Lung microvascular endothelial cell (primary cell): ENCODE data around the gene KLHL8. TPM values are rescaled to one million over a fixed set of nuclear protein-coding genes. Genes with fewer than 3 reads are reported as not detected.

Experiments
- DNase-seq, 2 donors: peaks; one replicate each; pipeline versions ENCODE4 v3.0.0 to v3.0.0-alpha.2; 2010; ENCODE audit warnings: low read depth in 2 of 2
- total RNA-seq: library from RNA; depleted of rRNA; stranded (reverse); fragments of >200 nt; gene quantifications from 2 replicates; pipeline ENCODE4 v1.2.1, GENCODE V29; 2014

The KLHL8 gene
- total RNA-seq, result 6.3 and 7.9 TPM in 2 replicates

- peak; percentile 88 for DNase-seq
Observed at GRCh38 chr4:87220094-87220822, at the start of gene KLHL8. Gene KLHL8 (minus strand): TSS chr4:87220618. CDS start chr4:87195539, 25,079 bp downstream.

DNA sequence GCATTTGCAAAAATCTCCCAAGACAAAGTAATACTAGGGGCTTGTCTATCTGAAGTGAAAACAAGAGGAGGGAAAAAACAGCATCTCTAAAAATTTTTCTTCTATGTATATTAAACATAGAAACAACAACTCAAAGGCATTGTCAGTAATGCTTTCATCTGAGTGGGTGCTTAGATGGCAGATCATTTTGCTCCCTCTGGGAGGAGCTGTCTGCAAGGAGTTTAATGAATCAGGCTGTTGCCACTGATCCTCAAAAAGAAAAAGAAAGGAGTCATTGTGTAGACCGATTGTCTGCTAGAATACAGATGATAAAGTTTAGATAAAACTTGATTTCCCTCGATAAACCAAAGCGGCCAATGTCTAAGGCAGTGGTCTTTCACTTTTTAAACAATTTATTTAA lies 49.7 kb upstream of the KLHL8 start:
- DNase-seq, result peak; percentile 47 to 51

- no peak for DNase-seq
Observed at GRCh38 chr4:87268411-87268810, 48.0 kb upstream of the KLHL8 start.

- DNase-seq, result no peak
Observed at GRCh38 chr4:87266986-87267385, 46.6 kb upstream of the KLHL8 start.

DNA sequence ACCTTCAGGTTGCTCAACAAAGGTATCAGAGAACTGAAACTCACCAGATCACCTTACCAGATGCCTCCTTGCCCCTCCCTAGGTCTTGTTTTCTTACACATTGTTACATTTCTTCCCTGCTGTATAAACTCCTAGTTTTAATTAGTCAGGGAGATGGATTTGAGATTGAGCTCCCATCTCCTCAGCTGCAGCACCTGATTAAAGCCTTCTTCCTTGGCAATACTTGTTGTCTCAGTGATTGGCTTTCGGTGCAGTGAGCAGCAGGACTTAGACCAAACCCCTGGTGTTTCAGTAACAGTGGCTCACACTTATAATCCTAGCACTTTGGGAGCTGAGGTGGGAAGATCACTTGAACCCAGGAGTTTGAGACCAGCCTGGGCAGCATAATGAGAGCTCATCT lies 42.5 kb upstream of the KLHL8 start:
- no peak for DNase-seq

DNA sequence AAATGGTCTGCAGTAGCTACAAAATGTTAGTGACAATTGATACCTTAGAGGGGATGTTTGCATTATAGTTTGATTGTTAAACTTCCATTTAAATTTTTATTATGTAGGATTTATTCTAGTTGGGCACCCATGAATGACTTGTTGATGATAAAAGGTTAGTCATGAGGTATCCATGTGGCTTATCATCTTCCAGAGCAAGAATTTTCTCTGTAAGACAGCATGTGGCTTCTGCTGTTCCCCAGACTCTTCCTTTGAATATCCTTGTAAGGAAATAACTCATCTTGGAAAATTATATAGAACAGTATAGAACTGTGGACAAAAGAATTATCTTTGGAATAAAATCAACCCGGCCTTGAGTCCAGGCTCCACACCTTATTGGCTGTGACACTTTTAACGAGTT lies 40.1 kb upstream of the KLHL8 start:
- DNase-seq, result no peak

DNA sequence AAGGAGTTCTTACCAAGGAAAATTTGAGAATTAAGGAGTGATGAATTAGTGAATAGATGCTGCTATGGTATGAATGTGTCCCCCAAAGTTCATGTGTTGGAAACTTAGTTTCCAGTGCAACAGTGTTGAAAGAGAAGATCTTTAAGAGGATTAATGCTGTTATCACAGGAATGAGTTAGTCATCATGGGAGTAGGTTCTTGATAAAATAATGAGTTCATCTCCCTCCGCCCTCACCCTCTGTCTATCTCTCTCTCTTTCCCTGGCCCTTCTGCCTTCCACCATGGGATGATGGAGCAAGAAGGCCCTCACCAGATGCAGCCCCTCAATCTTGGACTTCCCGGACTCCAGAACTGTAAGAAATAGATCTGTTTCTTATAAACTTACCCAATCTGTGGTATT lies 38.3 kb upstream of the KLHL8 start:
- no peak for DNase-seq

GRCh38 chr4:87257523-87257922 lies 37.1 kb upstream of the KLHL8 start:
- DNase-seq, result no peak

- DNase-seq, result no peak
Observed at GRCh38 chr4:87255755-87256154, 35.3 kb upstream of the KLHL8 start.

- peak in 1 of 2 donors; percentile 53 for DNase-seq
Observed at GRCh38 chr4:87251106-87251505, 30.7 kb upstream of the KLHL8 start.

- no peak for DNase-seq
Observed at GRCh38 chr4:87250294-87250693, 29.9 kb upstream of the KLHL8 start.

DNA sequence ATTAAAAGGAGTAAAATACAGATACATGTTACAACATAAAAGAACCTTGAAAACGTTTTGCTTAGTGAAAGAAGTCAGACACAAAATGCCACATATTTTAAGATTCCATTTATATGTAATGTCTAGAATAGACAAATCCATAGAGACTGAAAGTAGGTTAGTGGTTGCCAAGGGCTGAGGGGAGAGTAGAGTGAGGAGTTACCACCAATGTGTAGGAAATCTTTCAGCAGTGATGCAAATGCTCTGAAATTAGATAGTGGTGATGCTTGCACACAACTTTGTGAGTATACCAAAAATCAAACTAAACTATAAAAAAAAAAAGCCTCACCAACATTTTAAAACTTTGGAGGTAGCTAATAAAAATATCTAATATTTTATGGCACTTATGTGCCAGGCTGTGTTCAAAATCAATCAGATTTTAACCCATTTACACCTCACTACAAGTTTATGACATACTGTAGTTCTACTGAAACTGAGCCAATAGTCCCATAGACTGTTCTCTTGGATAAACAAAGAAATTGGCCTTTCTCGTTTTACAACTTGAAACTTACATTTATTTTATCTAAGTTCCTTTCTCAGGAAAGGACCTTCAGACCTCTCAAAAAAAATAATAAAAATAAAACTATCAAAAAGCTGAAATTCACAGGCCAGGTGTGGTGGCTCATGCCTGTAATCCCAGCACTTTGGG lies 29.1 kb upstream of the KLHL8 start:
- no peak for DNase-seq

DNA sequence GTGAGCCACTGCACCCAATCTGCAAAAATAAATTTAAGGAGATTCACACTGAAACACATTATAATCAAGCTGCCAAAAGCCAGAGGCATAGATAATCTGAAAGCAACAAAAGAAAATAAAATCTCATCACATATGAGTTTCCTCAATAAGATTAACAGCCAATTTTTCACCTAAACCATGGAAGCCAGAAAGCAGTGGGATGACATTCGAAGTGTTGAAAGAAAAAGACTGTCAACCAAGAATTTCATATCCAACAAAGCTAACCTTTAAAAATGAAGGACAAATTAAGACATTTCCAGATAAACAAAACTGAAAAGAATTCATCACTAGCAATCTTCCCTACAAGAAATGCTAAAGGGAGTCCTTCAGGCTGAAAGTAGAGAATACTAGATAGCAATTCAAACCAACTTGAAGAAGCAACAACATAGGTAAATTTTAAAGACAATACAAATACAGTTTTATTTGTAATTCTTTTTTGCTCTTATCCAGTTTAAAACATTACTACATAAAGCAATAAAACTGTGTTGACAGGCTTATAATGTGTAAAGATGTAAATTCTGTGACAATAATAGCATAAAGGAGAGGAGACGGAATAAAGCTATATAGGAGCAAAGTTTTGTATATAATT lies 23.1 kb upstream of the KLHL8 start:
- DNase-seq, result no peak

- DNase-seq, result no peak
Observed at GRCh38 chr4:87241336-87241735, 20.9 kb upstream of the KLHL8 start.

DNA sequence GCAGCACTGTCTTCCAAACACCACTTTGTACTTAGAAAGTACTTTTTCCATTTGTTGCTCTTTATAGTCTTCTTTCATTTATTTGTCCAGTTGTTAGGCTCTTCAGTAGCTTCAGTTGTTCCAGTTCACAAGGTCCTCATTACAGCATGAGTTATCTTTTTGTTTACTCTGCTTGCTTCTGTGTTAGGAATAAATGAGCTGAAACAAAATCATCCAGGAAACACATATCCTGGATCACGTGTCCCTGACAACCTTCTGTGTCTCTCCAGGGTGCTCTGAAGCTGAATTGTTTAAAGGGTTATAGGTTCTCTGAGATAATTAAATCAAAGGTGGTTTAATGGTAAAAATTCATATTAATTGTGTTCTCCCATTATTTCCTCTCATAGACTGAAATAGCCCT lies 19.9 kb upstream of the KLHL8 start:
- DNase-seq, result peak; percentile 10 to 42

DNA sequence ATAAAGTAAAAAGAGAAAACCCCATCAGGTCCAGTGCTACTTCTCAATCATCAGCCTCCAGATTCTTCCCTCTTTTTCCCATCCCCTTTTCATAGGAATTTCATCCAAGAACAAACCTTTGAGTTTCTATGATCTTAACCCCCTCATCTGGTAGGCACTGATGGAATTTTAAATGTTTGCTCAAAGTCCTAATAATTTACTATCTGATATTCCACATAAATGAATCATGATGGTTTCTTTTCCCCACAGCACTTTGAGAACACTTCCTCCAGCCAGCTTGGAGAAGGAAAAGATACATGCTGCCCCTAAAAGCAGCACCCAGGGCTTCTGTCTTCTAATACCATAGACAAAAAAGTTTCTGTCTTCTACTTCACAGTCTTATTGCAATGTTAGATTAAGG lies 19.4 kb upstream of the KLHL8 start:
- DNase-seq, result no peak

DNA sequence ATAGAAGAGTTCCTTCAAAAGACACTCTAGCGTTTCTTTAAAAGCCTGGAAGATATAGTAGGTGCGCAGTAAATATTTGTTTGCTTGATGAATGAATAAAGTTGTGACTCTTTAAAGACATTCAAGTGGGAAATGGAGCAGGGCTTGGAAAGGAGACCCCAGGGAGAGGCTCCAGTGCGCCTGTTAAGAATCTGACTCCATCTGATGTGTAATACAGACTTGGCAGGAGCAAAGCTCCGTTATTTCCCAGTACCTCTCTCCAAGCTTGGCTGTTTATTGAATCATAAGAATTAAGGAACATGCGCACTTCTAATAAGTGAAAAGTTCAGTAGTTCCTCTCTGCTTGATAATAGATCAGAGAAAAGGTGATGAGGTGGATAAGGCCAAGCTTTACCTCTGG lies 18.8 kb upstream of the KLHL8 start:
- DNase-seq, result no peak

DNA sequence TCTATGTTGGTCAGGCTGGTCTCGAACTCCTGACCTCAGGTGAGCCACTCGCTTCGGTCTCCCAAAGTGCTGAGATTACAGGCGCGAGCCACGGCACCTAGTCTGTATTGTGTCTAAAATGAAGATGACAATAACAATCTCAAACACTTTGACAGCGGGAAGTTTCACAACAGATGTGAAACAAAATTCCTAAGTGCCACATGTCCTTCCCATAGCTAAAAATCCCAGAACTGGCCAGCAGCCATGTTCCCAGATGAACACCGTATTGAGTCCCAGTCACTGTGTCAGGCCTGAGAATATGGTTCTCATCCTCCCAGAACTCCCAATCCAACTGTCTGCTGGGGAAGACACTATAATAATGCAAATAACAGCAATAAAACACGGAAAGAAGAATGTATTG lies 16.4 kb upstream of the KLHL8 start:
- no peak for DNase-seq

- peak in 1 of 2 donors; percentile 6 for DNase-seq
Observed at GRCh38 chr4:87235020-87235671, 14.7 kb upstream of the KLHL8 start.

DNA sequence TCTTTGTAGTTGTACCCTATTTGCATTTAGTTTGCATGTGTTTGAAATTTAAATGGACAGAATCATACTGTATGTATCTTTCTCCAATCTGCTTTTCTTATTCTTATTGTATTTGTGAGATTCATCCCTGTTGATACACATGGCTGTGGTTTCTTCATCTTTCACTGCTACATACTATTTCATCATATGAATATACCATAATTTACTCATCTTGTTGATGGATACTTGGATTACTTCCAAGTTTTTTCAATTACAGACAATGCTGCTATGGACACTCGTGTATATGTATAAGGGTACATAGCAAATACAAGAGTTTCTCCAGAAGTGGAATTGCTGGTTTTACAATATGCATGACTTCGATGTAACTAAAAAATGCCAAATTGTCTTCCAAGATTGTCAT lies 11.8 kb upstream of the KLHL8 start:
- DNase-seq, result no peak

- no peak for DNase-seq
Observed at GRCh38 chr4:87230806-87231205, 10.4 kb upstream of the KLHL8 start.

DNA sequence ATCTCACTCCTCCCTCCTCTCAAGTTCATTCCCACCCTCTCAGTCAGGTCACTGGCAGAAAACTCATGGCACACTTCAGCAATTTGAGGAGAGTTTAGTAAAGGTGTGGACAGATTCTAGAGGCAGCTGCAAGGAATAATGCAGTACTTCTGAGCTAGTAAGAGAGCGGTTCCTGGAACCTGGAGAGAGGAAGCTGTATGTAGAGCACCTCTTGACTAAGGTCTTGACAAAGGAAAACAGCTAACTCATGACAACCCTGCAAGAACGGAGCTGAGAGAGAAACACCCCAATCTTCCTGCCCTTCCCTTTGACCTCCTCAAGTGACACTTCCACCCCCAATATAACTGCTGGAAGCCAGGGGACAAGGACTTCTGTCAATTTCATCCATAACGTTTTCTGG lies 9.6 kb upstream of the KLHL8 start:
- no peak for DNase-seq
